Natural killer cell (primary cell): ENCODE measurements around the gene OGFR. TPM values are rescaled to one million over a fixed set of nuclear protein-coding genes. Genes with fewer than 3 reads are reported as not detected.

Experiments
- ATAC-seq, 3 donors: fragments of 150-1000 bp in 2 of 3; fragments of 200-7000 bp in 1 of 3; cut with Tn5 transposase; 1 replicate in 1 of 3; 2 replicates in 2 of 3; pipeline ENCODE4 v1.10.0; 2021; ENCODE audit warnings: mild to moderate bottlenecking in 2 of 3, moderate library complexity in 2 of 3
- DNase-seq, 2 donors: peaks; one replicate each; pipeline versions ENCODE4 v3.0.0 to v3.0.0-alpha.2; 2013 to 2021; ENCODE audit warnings: mixed read lengths in 1 of 2
- H3K27ac ChIP-seq: one replicate; pipeline ENCODE4 v1.5.1; 2013; ENCODE audit warnings: mild to moderate bottlenecking, low read length
- H3K27me3 ChIP-seq: one replicate; pipeline ENCODE4 v1.6.1; 2013; ENCODE audit warnings: low read length; ENCODE audit not compliant: control insufficient read depth, insufficient read depth
- H3K36me3 ChIP-seq: one replicate; pipeline ENCODE4 v1.6.1; 2013; ENCODE audit warnings: low read length; ENCODE audit not compliant: control insufficient read depth, insufficient read depth
- H3K4me1 ChIP-seq: one replicate; pipeline ENCODE4 v1.6.1; 2013; ENCODE audit warnings: low read length; ENCODE audit not compliant: control insufficient read depth, insufficient read depth
- H3K4me3 ChIP-seq: one replicate; pipeline ENCODE4 v1.5.1; 2013; ENCODE audit warnings: low read length
- H3K9me3 ChIP-seq: one replicate; pipeline ENCODE4 v1.6.1; 2013; ENCODE audit warnings: low read length; ENCODE audit not compliant: control insufficient read depth, insufficient read depth
- H3K27ac Mint-ChIP-seq, 2 donors: one replicate each; pipeline ENCODE4 v1.8.0; 2022; ENCODE audit warnings: mild to moderate bottlenecking in 2 of 2, mixed read lengths in 2 of 2, moderate library complexity in 1 of 2
- H3K27me3 Mint-ChIP-seq, 2 donors: one replicate each; pipeline ENCODE4 v1.8.0; 2022; ENCODE audit warnings: low read depth in 2 of 2, mixed read lengths in 2 of 2
- H3K36me3 Mint-ChIP-seq: one replicate; pipeline ENCODE4 v1.8.0; 2022; ENCODE audit warnings: mixed read lengths
- H3K4me1 Mint-ChIP-seq, 2 donors: one replicate each; pipeline ENCODE4 v1.8.0; 2022; ENCODE audit warnings: mixed read lengths in 2 of 2
- H3K4me3 Mint-ChIP-seq: one replicate; pipeline ENCODE4 v1.8.0; 2022; ENCODE audit warnings: mild to moderate bottlenecking, moderate library complexity, mixed read lengths
- H3K9me3 Mint-ChIP-seq, 2 donors: one replicate each; pipeline ENCODE4 v1.8.0; 2022; ENCODE audit warnings: mixed read lengths in 2 of 2
- CTCF ChIP-seq: fragments of 200-600 bp; IDR thresholded peaks from one replicate; pipeline ENCODE4 v1.8.0; 2022; ENCODE audit warnings: antibody characterized with exemption
- WGBS: methylation state at CpG from one replicate; pipeline ENCODE4 v1.1.7; 2013; ENCODE audit warnings: missing lambda C conversion rate; ENCODE audit not compliant: insufficient coverage; 5-methylcytosine and 5-hydroxymethylcytosine counted together
- intact Hi-C: fragments of 100-400 bp; cut with micrococcal nuclease; formaldehyde crosslinking; loops from one replicate; pipeline ENCODE4 v1.14.2; 2022
- total RNA-seq, 4 donors: library from RNA; stranded (reverse); fragments of 120-200 nt in 1 of 4; gene quantifications; one replicate each; pipeline versions ENCODE4 v1.2.3 to v1.2.4, GENCODE V29; 2013 to 2022

OGFR gene
- total RNA-seq, 3 donors from 2014 or later (not counting 1 experiment from before 2014, with no cell fraction given): 71.0 to 84.0 (median 83.0) TPM

- Histone ChIP-seq H3K36me3 (no peaks in the 10 kb centered on the region), H3K4me1 (peaks cover 37% of the 10 kb centered on the region), H3K27ac (no peak overlapping the region), H3K9me3 (no peaks in the 10 kb centered on the region), H3K27me3 (no peaks in the 10 kb centered on the region), H3K4me3 (no peak overlapping the region)
- 91% methylated on average over 29 of the region's 29 CpGs for WGBS
- Mint-ChIP-seq H3K9me3 (no peaks in the 10 kb centered on the region), H3K27me3 (no peaks in the 10 kb centered on the region), H3K27ac (no peak overlapping the region), H3K36me3 (no peaks in the 10 kb centered on the region), H3K4me3 (no peak overlapping the region), H3K4me1 (peaks cover 8 to 28% of the 10 kb centered on the region in 2 donors)
- intact Hi-C loops: no loop called here
- DNase-seq (no peak), ATAC-seq (no peak)
- TF ChIP-seq CTCF: no peak
Observed at GRCh38 chr20:62773845-62774714, 30.6 kb upstream of the OGFR start.

GRCh38 chr20:62774762-62775161 lies 29.9 kb upstream of the OGFR start:
- intact Hi-C loops: no loop called here
- Mint-ChIP-seq H3K4me1 (peaks cover 8 to 28% of the 10 kb centered on the region in 2 donors), H3K4me3 (no peak overlapping the region)

GRCh38 chr20:62775206-62775605 lies 29.4 kb upstream of the OGFR start:
- peaks cover 37% of the 10 kb centered on the region for H3K4me1 ChIP-seq
- Mint-ChIP-seq H3K4me3 (no peak overlapping the region), H3K27me3 (no peaks in the 10 kb centered on the region), H3K4me1 (peaks cover 8 to 28% of the 10 kb centered on the region in 2 donors), H3K36me3 (no peaks in the 10 kb centered on the region), H3K27ac (peak overlapping the region in 1 of 2 donors; percentile 91), H3K9me3 (no peaks in the 10 kb centered on the region)
- no peaks in the 10 kb centered on the region for H3K27me3 ChIP-seq
- DNase-seq (no peak), ATAC-seq (no peak)
- no peaks in the 10 kb centered on the region for H3K36me3 ChIP-seq
- H3K9me3 ChIP-seq: no peaks in the 10 kb centered on the region
- TF ChIP-seq CTCF: no peak
- H3K27ac ChIP-seq: no peak overlapping the region
- 97% methylated on average over 9 of the region's 9 CpGs for WGBS
- intact Hi-C loops: no loop called here
- H3K4me3 ChIP-seq: no peak overlapping the region

More at GRCh38 chr20:62774762-62775161, 29.9 kb upstream of the OGFR start:
- Mint-ChIP-seq H3K9me3 (no peaks in the 10 kb centered on the region), H3K27ac (no peak overlapping the region), H3K36me3 (no peaks in the 10 kb centered on the region), H3K27me3 (no peaks in the 10 kb centered on the region)
- WGBS: 64% methylated on average over 8 of the region's 8 CpGs
- H3K4me3 ChIP-seq: no peak overlapping the region
- no peak overlapping the region for H3K27ac ChIP-seq
- no peak for ATAC-seq
- no peaks in the 10 kb centered on the region for H3K27me3 ChIP-seq
- H3K9me3 ChIP-seq: no peaks in the 10 kb centered on the region
- peaks cover 37% of the 10 kb centered on the region for H3K4me1 ChIP-seq
- no peak for DNase-seq
- no peaks in the 10 kb centered on the region for H3K36me3 ChIP-seq
- no peak for TF ChIP-seq CTCF
